ENCODE data around the gene SGK1. TPM values are rescaled to one million over a fixed set of nuclear protein-coding genes. Genes with fewer than 3 reads are reported as not detected.

SGK1 gene
- total RNA-seq, 1 donor from 2014 or later = 7.2 TPM

DNA sequence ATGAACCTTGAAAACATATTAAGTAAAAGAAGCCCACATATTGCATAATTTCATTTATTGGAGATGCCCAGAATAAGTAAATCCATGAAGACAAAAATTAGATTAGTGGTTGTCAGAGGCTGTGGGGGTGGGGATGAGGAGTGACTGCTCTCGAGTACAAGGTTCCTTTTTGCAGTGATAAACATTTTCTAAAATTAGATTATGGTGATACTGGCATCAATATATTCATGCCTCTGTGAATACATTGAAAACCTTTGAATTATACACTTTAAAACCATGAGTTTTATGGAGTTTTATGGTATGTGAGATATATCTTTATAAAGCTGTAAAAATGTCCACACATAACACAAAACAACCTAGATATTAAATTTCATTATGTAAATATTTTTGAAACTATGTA is 189.8 kb downstream of the SGK1 start:
- Mint-ChIP-seq H3K9me3 (ENCODE audit: unreplicated experiment) (no peaks in the 10 kb centered on the region), H3K4me3 (ENCODE audit: unreplicated experiment) (no peak overlapping the region), H3K27ac (ENCODE audit: unreplicated experiment) (no peak overlapping the region), H3K4me1 (ENCODE audit: unreplicated experiment) (no peaks in the 10 kb centered on the region), H3K27me3 (ENCODE audit: unreplicated experiment) (no peaks in the 10 kb centered on the region), H3K36me3 (ENCODE audit: low read depth, unreplicated experiment) (no peaks in the 10 kb centered on the region)
- TF ChIP-seq, protein P1, sequence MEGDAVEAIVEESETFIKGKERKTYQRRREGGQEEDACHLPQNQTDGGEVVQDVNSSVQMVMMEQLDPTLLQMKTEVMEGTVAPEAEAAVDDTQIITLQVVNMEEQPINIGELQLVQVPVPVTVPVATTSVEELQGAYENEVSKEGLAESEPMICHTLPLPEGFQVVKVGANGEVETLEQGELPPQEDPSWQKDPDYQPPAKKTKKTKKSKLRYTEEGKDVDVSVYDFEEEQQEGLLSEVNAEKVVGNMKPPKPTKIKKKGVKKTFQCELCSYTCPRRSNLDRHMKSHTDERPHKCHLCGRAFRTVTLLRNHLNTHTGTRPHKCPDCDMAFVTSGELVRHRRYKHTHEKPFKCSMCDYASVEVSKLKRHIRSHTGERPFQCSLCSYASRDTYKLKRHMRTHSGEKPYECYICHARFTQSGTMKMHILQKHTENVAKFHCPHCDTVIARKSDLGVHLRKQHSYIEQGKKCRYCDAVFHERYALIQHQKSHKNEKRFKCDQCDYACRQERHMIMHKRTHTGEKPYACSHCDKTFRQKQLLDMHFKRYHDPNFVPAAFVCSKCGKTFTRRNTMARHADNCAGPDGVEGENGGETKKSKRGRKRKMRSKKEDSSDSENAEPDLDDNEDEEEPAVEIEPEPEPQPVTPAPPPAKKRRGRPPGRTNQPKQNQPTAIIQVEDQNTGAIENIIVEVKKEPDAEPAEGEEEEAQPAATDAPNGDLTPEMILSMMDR (IDR thresholded peaks at IDR 0.05; ENCODE audit: unreplicated experiment) = no peak
- DNase-seq (ENCODE audit: low spot score) = no peak

DNA sequence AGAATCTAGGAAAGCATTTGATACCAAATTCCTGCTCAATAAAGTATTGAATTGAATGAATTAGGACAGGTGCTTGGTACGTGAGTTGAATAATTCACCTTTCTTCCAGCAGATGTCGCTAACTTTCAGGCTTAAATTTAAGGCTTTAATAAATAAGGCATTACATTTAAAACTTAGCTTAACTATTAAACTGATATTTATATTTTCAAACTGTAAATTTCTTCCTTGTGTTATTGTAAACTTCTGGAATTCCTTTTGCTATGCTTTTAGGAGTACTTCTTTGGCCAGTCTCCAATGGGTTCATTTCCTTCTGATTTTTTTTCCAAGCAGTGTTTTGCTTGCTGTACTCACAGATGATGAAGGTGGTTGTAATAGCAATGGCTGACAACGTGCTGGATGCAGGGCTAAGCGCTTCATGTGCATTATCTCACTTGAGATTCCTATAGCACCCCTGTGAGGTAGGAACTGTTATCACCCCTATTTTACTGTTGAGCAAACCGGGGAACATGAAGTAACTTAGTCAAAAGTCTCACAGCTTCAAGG is 194.2 kb downstream of the SGK1 start:
- TF ChIP-seq, protein P1 (IDR thresholded peaks at IDR 0.05; ENCODE audit: unreplicated experiment) = peak; percentile 94
- Mint-ChIP-seq H3K9me3 (ENCODE audit: unreplicated experiment) (no peaks in the 10 kb centered on the region), H3K4me1 (ENCODE audit: unreplicated experiment) (no peaks in the 10 kb centered on the region), H3K4me3 (ENCODE audit: unreplicated experiment) (no peak overlapping the region), H3K27me3 (ENCODE audit: unreplicated experiment) (no peaks in the 10 kb centered on the region), H3K27ac (ENCODE audit: unreplicated experiment) (no peak overlapping the region), H3K36me3 (ENCODE audit: low read depth, unreplicated experiment) (no peaks in the 10 kb centered on the region)
- DNase-seq (ENCODE audit: low spot score) = peak; percentile 9

GRCh38 chr6:134122775-134123174 is 195.1 kb downstream of the SGK1 start:
- Mint-ChIP-seq H3K4me3 (ENCODE audit: unreplicated experiment) (no peak overlapping the region), H3K27me3 (ENCODE audit: unreplicated experiment) (no peaks in the 10 kb centered on the region), H3K4me1 (ENCODE audit: unreplicated experiment) (no peaks in the 10 kb centered on the region), H3K36me3 (ENCODE audit: low read depth, unreplicated experiment) (no peaks in the 10 kb centered on the region), H3K9me3 (ENCODE audit: unreplicated experiment) (no peaks in the 10 kb centered on the region), H3K27ac (ENCODE audit: unreplicated experiment) (no peak overlapping the region)
- no peak for DNase-seq (ENCODE audit: low spot score)
- TF ChIP-seq, protein P1 (IDR thresholded peaks at IDR 0.05; ENCODE audit: unreplicated experiment) = no peak

- H3K36me3 Mint-ChIP-seq (ENCODE audit: low read depth, unreplicated experiment) = no peaks in the 10 kb centered on the region
- no peak for DNase-seq (ENCODE audit: low spot score)
- TF ChIP-seq, protein P1 (IDR thresholded peaks at IDR 0.05; ENCODE audit: unreplicated experiment) = no peak
- H3K4me1 Mint-ChIP-seq (ENCODE audit: unreplicated experiment) = no peaks in the 10 kb centered on the region
- no peak overlapping the region for H3K4me3 Mint-ChIP-seq (ENCODE audit: unreplicated experiment)
- no peaks in the 10 kb centered on the region for H3K27me3 Mint-ChIP-seq (ENCODE audit: unreplicated experiment)
- no peak overlapping the region for H3K27ac Mint-ChIP-seq (ENCODE audit: unreplicated experiment)
- H3K9me3 Mint-ChIP-seq (ENCODE audit: unreplicated experiment) = no peaks in the 10 kb centered on the region
Observed at GRCh38 chr6:134119486-134119885, 198.4 kb downstream of the SGK1 start.
